Measurements from ENCODE around the gene SLC13A3.

DNA sequence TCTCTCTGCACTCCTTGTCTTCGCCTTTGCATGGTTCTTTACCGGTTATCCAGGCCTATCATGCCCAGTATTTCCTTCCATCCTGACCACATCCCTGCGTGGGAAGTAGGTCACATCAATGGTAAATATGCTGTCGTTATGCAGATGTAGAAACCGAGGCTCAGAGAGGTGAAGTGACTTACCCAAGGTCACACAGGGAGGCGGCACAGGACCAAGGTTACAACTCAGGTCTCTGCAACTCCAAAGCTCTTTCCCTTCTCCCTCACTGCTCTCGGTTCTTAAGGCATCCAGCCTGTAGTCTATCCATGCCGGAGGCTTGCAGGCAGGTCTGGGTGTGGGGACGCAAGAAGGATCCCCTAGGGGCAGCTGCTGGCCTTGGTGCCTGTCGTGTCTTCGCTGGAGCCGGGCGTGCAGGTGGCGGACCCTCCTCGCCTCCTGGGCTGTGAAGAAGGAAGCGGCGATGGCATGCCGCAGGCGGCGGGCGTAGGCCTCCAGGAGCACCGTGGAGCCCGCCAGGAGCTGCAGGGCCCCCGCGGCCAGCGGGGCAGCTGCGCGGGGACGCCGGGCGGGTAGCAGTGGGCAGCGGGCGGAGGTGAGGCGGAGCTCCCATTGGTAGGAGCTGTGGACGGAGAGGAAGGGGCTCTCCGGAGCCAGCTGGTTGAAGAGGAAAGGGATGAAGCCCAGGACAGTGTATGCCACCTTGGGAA is 109.9 kb downstream of the SLC13A3 start:
- TF ChIP-seq, protein P1, sequence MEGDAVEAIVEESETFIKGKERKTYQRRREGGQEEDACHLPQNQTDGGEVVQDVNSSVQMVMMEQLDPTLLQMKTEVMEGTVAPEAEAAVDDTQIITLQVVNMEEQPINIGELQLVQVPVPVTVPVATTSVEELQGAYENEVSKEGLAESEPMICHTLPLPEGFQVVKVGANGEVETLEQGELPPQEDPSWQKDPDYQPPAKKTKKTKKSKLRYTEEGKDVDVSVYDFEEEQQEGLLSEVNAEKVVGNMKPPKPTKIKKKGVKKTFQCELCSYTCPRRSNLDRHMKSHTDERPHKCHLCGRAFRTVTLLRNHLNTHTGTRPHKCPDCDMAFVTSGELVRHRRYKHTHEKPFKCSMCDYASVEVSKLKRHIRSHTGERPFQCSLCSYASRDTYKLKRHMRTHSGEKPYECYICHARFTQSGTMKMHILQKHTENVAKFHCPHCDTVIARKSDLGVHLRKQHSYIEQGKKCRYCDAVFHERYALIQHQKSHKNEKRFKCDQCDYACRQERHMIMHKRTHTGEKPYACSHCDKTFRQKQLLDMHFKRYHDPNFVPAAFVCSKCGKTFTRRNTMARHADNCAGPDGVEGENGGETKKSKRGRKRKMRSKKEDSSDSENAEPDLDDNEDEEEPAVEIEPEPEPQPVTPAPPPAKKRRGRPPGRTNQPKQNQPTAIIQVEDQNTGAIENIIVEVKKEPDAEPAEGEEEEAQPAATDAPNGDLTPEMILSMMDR (IDR thresholded peaks at IDR 0.05), result no peak
- TF ChIP-seq EP300 (IDR thresholded peaks at IDR 0.05) (no peak), POLR2A (IDR thresholded peaks at IDR 0.05) (no peak)

Data from ovary (tissue), 3 donors.